HG03159 (cell line): ENCODE data around the gene STRAP.
"Not testable (repeated sequence)": the region's sequence is repeated elsewhere in the genome, so short reads cannot be mapped to it uniquely, and the experiment has no call there.

Experiments
- ATAC-seq: cut with Tn5 transposase; IDR thresholded peaks from one replicate; pipeline ENCODE4 v1.9.1; 2021; ENCODE audit warnings: mild to moderate bottlenecking, moderate library complexity; ENCODE audit not compliant: unreplicated experiment

The STRAP gene

GRCh38 chr12:15868186-15868585 is 14.0 kb upstream of the STRAP start:
- ATAC-seq, result no peak

GRCh38 chr12:15873556-15873955 is 8.6 kb upstream of the STRAP start:
- no peak for ATAC-seq

GRCh38 chr12:15874556-15875145 is 7.5 kb upstream of the STRAP start:
- ATAC-seq, result not testable (repeated sequence)

- ATAC-seq, result no peak
Measured at GRCh38 chr12:15875863-15876262, 6.3 kb upstream of the STRAP start.

GRCh38 chr12:15879413-15879812 is 2.8 kb upstream of the STRAP start:
- no peak for ATAC-seq

GRCh38 chr12:15880721-15881120 is 1.5 kb upstream of the STRAP start:
- ATAC-seq, result no peak

GRCh38 chr12:15883536-15883935 is 1.3 kb downstream of the STRAP start:
- no peak for ATAC-seq

- no peak for ATAC-seq
Measured at GRCh38 chr12:15886372-15887042, 4.3 kb downstream of the STRAP start.

- no peak for ATAC-seq
Measured at GRCh38 chr12:15887043-15887817, 5.0 kb downstream of the STRAP start.

GRCh38 chr12:15892645-15893259 is 10.6 kb downstream of the STRAP start:
- ATAC-seq, result no peak

GRCh38 chr12:15893260-15893659 is 11.1 kb downstream of the STRAP start:
- no peak for ATAC-seq

- ATAC-seq, result no peak
Measured at GRCh38 chr12:15896867-15897266, 14.7 kb downstream of the STRAP start.

GRCh38 chr12:15897433-15897832 is 15.2 kb downstream of the STRAP start:
- ATAC-seq, result no peak

GRCh38 chr12:15899282-15899870 is 17.2 kb downstream of the STRAP start:
- peak; percentile 69 for ATAC-seq

- no peak for ATAC-seq
Measured at GRCh38 chr12:15904378-15904920, 22.3 kb downstream of the STRAP start.

GRCh38 chr12:15910468-15910863 is 28.3 kb downstream of the STRAP start:
- no peak for ATAC-seq

- peak; percentile 81 for ATAC-seq
Measured at GRCh38 chr12:15910864-15911721, 28.9 kb downstream of the STRAP start, which contains the start of gene DERA. Gene DERA (plus strand): TSS chr12:15911332. CDS start chr12:15911384, 52 bp downstream.

- ATAC-seq, result not testable (repeated sequence)
Measured at GRCh38 chr12:15911931-15912330, 29.7 kb downstream of the STRAP start.

- ATAC-seq, result not testable (repeated sequence)
Measured at GRCh38 chr12:15914131-15914530, 31.9 kb downstream of the STRAP start.

GRCh38 chr12:15918066-15918465 is 35.9 kb downstream of the STRAP start:
- no peak for ATAC-seq
